DMS153 (cell line): ENCODE results near the gene VPS51.

Source experiments
- DNase-seq: peaks from one replicate; lab custom pipeline; 2025; lab: John Stamatoyannopoulos, UW

The VPS51 gene

DNA sequence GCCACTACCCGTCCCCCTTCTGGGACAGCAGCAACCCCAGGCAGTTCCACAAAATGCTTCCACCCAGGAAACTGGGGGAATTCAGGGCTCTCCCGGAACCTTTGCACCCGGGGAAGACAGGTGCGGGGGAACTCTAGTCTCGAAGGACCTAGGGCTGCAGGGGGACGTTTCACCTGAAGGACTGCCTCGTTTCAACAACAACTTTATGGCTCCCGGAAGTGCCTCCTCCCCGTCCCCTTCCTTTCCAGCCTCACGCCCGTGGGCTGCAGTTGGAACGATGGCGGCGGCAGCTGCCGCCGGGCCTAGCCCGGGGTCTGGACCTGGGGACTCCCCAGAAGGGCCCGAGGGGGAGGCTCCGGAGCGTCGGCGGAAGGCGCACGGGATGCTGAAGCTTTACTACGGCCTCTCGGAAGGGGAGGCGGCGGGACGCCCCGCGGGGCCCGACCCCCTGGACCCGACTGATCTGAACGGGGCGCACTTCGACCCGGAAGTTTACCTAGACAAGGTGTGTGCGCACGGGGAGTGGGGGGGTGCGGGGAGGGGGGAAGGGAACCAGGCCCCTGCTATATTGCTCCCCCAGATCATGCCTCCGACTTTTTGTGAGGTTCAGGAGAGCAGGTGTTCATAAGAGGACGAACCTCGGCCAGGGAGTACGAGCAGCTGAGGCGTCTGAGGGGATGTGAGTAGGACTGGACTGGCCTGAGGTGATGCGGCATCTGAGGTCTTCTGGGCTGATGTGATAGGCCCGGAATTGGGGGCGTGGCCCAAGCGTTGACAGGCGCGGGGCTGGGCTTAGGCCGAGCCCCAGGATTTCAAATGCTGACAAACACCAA is at the start of gene VPS51:
Gene VPS51, plus strand, starts transcription at position 241 of the 833 bp plus-strand sequence. Its CDS starts 37 bp downstream, at position 278.
- DNase-seq, result peak; percentile 78

GRCh38 chr11:65047581-65048422 is 48.2 kb upstream of the VPS51 start:
- no peak for DNase-seq

- no peak for DNase-seq
Measured at GRCh38 chr11:65051398-65051858, 44.6 kb upstream of the VPS51 start.

DNA sequence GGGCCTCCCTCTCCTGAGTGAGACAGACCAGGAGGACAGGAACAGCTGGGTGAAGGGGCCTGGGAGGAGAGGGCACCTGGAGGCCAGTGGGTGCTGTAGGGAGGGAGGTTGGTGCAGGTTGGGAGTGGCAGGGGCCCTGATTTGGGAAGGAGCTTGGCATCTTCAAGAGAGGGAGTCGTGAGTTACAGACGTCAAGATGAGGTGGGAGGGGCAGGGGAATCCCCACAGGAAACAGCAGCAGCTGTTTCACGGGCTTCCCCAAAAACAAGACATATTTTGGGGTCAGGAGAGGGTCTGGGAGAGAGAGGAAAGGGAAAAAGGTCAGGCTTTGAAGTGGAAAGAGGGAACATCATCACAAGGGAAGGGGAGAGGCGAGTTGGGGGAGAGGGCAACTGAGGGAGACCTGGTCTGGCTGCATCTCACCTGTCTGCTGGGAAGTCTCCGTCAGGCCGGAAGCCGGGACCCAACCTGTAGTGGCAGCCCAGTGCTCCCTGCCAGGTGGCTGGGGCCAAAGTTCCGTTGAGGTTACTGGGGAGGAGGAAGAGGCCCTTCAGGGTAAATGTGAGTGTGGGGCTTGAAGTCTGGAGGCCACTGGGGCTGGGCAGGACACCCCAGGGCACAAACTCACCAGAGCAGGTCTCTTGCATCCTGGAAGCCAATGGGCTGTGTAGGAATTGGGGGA is 42.0 kb upstream of the VPS51 start:
- no peak for DNase-seq

DNA sequence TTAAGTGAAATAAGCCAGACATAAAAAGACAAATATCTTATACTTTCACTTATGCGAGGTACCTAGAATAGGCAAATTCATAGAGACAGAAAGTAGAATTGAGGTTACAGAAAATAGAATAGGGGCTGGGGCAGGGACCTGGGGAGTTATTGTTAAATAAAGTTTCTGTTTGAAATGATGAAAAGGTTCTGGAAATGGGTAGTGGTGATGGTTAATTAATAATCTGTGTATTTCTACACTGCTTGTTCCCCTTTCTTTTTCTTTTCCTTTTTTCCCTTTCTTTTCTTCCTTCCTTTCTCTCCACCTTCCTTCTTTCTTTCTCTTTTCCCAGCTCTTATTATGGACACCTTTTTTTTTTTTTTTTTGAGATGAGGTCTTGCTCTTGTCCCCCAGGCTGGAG is 40.5 kb upstream of the VPS51 start:
- DNase-seq, result no peak

DNA sequence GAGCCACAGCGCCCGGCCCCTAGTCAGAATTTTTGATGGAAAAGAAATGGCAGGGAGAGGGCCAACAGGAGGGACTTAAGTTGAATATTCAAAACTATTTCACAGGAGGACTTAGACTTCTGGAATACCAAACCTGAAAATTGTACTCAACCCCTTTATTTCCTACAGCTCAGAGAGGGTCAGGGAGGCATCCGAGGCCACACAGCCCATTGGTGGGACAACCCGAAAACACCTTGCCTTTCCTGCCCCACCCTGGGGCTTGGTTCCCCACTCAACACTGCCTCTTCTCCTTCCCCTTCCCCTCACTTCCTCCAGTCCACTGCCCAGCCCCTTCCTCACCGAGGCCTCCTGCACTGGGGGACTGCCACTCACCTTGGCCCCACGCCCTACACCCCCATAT is 39.0 kb upstream of the VPS51 start:
- no peak for DNase-seq

- DNase-seq, result no peak
Measured at GRCh38 chr11:65057526-65057925, 38.5 kb upstream of the VPS51 start.

- DNase-seq, result no peak
Measured at GRCh38 chr11:65058012-65058411, 38.0 kb upstream of the VPS51 start.

DNA sequence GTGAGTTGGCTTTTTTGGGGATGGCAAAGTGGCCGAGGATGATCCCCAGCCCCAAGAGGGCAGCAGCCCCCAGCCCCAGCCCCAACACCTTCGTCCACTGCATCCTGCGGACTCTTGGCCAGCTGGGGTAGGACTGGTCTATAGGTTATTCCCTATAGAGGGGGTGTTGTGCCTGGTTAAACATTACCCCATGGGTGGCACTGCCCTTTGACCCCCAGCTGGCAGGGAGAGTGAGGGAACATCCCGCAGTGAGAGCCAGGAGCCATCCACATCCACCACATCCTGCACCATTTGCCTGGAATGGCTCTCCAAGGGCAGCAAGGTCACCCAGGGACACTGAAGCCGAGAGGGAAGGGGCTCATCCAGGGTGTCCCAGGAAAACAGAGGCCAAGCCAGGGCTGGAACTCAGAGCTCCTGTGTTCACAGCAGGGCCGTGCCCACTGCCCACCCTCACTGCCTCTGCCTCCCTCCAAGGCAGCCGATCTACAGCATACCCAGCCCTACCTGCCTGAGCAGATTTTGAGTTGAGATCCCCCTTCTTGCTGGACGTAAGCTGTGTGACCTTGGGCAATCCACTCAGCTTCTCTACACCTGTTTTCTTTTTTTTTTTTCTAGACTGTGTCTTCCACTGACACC is 37.5 kb upstream of the VPS51 start, which contains the start of gene NAALADL1:
Gene NAALADL1, minus strand, starts transcription at position 135 of the 636 bp plus-strand sequence. Its CDS starts 32 bp downstream, at position 103.
- DNase-seq, result no peak

- no peak for DNase-seq
Measured at GRCh38 chr11:65059523-65059922, 36.5 kb upstream of the VPS51 start.

DNA sequence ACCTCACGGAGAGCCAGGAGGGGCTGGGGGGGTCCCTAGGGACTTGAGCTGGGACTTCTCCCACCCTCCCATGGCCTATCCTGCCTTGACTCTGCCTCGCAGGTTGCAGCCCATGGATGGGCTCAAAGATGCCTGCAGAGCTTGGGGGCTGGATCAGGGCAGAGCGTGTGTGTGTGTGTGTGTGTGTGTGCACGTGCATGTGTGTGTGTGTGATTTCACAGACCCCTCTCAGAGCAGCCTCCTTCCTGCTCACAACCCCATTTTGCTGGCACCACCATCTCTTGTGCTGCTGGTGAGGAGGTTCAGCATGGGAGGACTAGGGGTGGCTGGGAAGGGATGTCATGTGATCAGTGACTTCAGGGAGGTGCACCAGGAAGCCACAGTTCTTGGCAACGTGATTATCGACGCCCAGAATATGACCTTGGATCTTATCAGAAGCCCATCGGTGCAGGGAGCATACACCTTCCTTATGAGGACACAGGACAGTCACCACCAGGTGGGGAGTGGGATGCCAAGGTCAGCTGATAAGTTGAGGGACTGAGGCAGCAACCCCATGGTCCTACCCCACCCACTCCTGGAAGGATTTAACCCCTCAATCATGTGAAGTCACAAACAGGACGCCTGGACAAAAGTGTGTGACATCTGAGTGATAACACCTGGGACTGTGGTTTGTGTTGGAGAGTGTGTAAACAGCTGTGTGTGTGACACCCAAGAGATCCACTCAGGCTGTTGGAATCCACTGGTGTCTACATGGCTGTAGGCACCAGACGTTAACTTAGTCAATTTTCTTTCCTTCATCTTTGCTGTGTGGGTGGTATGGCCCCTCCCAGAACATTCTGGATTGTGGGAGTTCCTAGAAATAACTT is 35.8 kb upstream of the VPS51 start:
- no peak for DNase-seq

DNA sequence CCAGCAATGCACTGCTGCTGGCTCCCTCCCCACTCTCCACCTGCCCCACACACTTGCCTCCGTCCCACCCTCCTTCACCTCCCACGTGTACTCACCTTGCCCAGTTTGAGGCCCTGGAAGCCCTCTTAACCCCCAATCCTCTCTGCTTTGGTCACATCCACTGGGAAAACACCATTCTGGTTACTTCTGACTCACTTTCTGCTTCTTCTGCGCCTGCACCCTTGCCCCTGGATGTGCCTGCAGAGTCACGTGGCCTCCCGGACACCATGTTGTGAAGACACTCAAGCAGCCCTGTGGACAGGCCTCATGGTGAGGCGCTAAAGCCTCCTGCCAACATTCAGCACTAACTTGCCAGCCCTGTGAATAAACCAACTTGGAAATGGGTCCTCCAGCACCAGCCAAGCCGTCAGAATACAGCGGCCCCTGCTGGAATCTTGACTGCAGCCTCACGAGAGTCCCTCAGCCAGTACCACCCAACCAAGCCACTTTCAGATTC is 35.1 kb upstream of the VPS51 start:
- DNase-seq, result no peak

DNA sequence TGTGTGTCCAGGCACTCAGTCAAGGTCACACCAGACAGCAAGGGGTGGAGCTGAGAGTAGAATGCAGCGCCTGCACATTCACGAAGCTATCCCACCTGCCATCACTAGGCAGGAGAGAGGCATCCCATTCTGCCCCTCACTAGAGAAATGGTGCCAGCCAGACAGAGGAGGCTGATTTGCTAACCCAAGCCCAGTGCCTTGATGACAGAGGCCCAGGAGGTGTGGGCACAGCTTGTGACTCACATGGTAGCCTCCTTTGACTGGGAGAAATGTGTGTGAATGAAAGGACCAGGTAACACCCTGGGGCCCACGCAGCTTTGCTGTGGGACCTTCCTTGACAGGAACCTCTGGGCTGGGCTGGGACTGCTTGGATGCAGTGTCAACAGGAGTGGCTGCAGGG is 32.5 kb upstream of the VPS51 start:
- DNase-seq, result no peak

- DNase-seq, result no peak
Measured at GRCh38 chr11:65064847-65065240, 31.2 kb upstream of the VPS51 start.

DNA sequence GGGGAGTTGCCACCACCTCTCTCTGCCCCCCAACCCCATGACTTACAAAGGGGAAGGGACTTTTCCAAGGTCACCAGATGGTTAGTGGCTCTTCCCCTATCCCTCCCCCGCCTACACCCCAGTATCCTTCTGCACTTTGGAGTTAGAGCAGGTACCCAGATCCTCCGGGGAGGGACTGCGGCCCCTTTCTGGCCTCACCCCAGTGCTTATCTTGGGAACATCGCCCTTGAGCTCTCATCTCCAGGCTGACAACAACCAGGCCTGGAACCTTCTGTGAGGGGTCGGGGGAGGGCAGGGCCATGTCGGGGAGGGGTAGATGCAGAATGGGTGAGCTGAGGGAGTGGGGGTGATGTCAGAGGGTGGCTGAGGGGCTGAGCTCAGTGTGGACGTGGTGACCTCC is 30.2 kb upstream of the VPS51 start:
- no peak for DNase-seq

- no peak for DNase-seq
Measured at GRCh38 chr11:65066315-65066714, 29.7 kb upstream of the VPS51 start.

DNA sequence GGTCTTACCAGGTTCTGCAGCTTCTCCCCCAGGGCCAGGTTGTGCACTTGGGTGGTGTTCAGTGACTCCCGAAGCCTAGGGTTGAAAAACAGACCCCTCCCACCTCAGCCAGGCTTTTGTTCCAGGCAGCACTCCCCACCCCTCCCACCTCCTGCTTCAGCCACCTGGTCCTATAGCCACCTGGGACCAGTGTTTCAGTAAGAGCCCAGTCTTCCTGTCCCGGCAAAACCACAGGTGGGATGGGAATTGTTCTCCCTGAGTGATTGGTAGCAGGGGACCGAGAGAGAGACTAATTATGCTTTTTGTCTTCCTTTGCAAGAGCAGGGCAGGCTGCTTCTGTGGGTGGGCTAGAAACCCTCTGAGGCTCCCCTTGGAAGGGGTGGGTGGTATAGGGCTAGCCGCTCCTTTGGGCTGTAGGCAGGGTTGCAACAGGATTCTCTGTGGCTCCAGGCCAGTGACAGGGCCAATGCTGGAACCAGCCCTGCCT is 29.2 kb upstream of the VPS51 start:
- peak; percentile 47 for DNase-seq

DNA sequence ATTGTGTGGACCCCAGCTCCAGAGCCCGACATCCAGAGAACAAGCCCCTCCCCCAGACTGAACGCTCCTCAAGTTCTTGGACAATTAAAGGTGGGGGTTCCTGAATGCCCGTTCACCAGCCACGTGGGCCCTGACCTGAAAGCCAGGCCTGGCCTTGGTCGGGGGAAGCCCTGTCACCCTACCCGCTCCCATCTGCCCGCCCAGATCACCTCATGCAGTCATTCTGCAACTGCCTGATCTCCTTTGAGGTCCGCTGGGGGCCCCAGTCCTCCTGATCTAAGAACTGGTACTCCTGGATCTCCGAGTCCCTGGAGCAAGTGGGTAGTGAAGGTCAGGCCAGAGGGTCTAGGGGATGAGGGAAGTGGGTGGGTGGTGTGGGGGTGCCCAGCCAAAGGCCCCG is 28.6 kb upstream of the VPS51 start:
- DNase-seq, result no peak

DNA sequence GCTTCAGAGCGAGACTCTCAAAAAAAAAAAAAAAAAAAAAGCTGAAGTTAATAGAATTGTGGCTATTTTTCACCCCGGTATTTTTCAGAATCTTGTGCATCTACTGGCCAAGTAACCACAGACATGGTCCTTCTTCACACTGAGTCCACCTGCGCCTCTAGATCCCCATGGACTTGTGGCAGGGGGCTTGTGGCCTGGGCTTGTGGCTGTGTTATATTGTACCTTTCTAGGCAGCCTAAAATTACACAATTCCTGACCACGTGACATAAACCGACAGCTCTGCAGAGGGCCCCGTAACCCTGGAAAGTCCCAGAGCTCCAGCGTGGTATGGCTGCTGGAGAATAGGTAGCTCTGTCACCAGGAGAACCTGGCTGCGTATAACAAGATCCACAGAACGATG is 26.8 kb upstream of the VPS51 start:
- no peak for DNase-seq

DNA sequence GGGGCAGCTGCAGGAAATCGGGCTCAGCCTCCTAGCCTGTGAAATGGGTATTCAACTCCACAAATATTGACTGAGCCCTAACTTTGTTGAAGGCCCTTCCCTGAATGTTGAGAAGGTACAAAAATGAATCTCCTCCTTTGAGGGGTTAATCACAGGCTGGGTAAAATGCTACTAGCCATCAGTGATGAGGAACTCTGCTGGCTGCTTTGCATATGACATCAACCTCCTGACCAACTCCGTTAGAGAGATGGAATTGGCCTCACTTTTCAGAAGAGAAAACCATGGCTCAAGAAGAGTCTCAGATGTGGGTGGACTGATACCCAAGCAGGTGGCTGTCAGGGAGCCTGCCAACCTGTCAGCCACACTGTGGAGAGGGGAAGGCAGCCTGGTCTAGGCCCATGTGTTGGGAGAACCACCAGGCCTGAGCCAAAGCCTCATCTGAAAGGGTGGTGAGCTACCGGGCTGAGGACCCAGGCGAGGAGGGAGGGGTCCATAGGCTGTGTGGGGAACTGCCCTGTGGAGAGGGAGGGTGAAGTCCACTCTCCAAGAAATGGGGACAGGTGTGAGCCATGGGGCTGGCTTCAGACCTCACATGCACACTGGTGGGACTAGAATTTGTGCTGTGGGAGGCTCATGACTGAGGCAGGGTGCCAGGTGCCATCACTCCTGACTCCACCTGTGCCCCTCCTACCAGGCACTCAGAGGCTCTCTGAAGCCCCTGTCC is 23.9 kb upstream of the VPS51 start:
- no peak for DNase-seq
